ENCODE measurements around the gene UFD1. TPM values are rescaled to one million over a fixed set of nuclear protein-coding genes. Genes with fewer than 3 reads are reported as not detected.

Gene UFD1
- total and polyA plus RNA-seq, 2 of the 13 experiments (the other 11 are each of a cell fraction or from before 2014, with no cell fraction given) = 47.9 to 51.1 TPM

- TF ChIP-seq ZNF740 (CRISPR knock-in tag; IDR thresholded peaks at IDR 0.05) (no peak), NRL (CRISPR knock-in tag; IDR thresholded peaks at IDR 0.05; ENCODE audit: borderline replicate concordance) (no peak)
These were observed 58.7 kb downstream of the UFD1 start (continued) for GRCh38 chr22:19420321-19420720.

- DNase-seq (ENCODE audit: low spot score) = no peak
- TF ChIP-seq CEBPB (IDR thresholded peaks at IDR 0.05; ENCODE audit: borderline replicate concordance, low read depth, low read length) (peak; percentile 14; the same call in 1 of the 2 replicates), PHF21A (CRISPR knock-in tag; IDR thresholded peaks at IDR 0.05) (no peak), POLR2AphosphoS2 (IDR thresholded peaks at IDR 0.05; ENCODE audit: low read depth, low read length) (no peak)
These were observed 59.4 kb downstream of the UFD1 start for GRCh38 chr22:19419464-19420178.

GRCh38 chr22:19419086-19419463 lies 59.9 kb downstream of the UFD1 start:
- intact Hi-C loops (cut with micrococcal nuclease; ENCODE audit: unreplicated experiment) = no loop called here
- ATAC-seq = no peak
- in situ Hi-C loops (cut with HindIII; ENCODE audit: extremely low pct_ligation_motif_present, low pct_unique_long_range_greater_than_20kb) = no loop called here

More at GRCh38 chr22:19419464-19420178, 59.4 kb downstream of the UFD1 start:
- Histone ChIP-seq H3K4me2 (ENCODE audit: low read depth, low read length) (no peak overlapping the region), H2AFZ (ENCODE audit: low read length) (no peak overlapping the region), H3K4me3 (replicated peaks in 1 of 3; ENCODE audit: insufficient read depth in 1 of 3, low read depth in 2 of 3, low read length in 3 of 3) (no peak overlapping the region), H3K27ac (ENCODE audit: extremely low read length, insufficient read depth, low read length) (no peak overlapping the region), H3K79me2 (ENCODE audit: insufficient read depth, low read length) (peaks cover 92% of the 10 kb centered on the region), H3K27me3 (ENCODE audit: control insufficient read depth in 1 of 2, insufficient read depth in 2 of 2, low read length in 2 of 2) (no peaks in the 10 kb centered on the region; a peak in 1 of 5 replicates), H3K36me3 (replicated peaks in 1 of 2; ENCODE audit: control insufficient read depth in 1 of 2, insufficient read depth in 2 of 2, low read length in 2 of 2) (peaks cover 0 to 42% of the 10 kb centered on the region in 2 experiments; a peak in 2 of 5 replicates), H3K9me3 (ENCODE audit: low read length) (no peaks in the 10 kb centered on the region), H3K4me1 (ENCODE audit: insufficient read depth, low read length) (peaks cover 35% of the 10 kb centered on the region), H3K9ac (ENCODE audit: insufficient read depth, low read depth, low read length) (no peak overlapping the region), H4K20me1 (ENCODE audit: insufficient read depth, low read length) (peaks cover 41% of the 10 kb centered on the region)
- ATAC-seq = no peak
- no peak for FAIRE-seq
- BruUV-seq (replicated peaks) = no TSS peak
- CTCF ChIA-PET (ENCODE audit: low intra/inter-chr PET ratio, low total read pairs) = no interaction called here
- WGBS (ENCODE audit: low lambda C conversion rate) = 74% methylated on average over 5 of the region's 5 CpGs
- POLR2A ChIA-PET = no interaction called here
- intact Hi-C loops (cut with micrococcal nuclease; ENCODE audit: unreplicated experiment) = no loop called here
- in situ Hi-C loops (cut with HindIII; ENCODE audit: extremely low pct_ligation_motif_present, low pct_unique_long_range_greater_than_20kb) = no loop called here

More at GRCh38 chr22:19419086-19419463, 59.9 kb downstream of the UFD1 start:
- TF ChIP-seq ESRRA (CRISPR knock-in tag; IDR thresholded peaks at IDR 0.05; ENCODE audit: low read depth) = no peak
- 0 out of 2 replicates have a peak, but pooled peaks have one; percentile 4 for TF ChIP-seq CEBPB (IDR thresholded peaks at IDR 0.05; ENCODE audit: borderline replicate concordance, low read depth, low read length)
- no peak for FAIRE-seq
- H3K79me2 ChIP-seq (ENCODE audit: insufficient read depth, low read length) = peaks cover 91% of the 10 kb centered on the region
- H3K27me3 ChIP-seq (ENCODE audit: control insufficient read depth in 1 of 2, insufficient read depth in 2 of 2, low read length in 2 of 2) = no peaks in the 10 kb centered on the region; a peak in 1 of 5 replicates
- H4K20me1 ChIP-seq (ENCODE audit: insufficient read depth, low read length) = peaks cover 42% of the 10 kb centered on the region
- no peak for DNase-seq (ENCODE audit: low spot score)
- WGBS (ENCODE audit: low lambda C conversion rate) = 81% methylated on average over 5 of the region's 5 CpGs
- BruUV-seq (replicated peaks) = no TSS peak
- H3K27ac ChIP-seq (ENCODE audit: extremely low read length, insufficient read depth, low read length) = no peak overlapping the region
- H3K4me1 ChIP-seq (ENCODE audit: insufficient read depth, low read length) = peaks cover 29% of the 10 kb centered on the region
- H3K9me3 ChIP-seq (ENCODE audit: low read length) = no peaks in the 10 kb centered on the region
- no peak overlapping the region for H3K4me2 ChIP-seq (ENCODE audit: low read depth, low read length)
- no peak overlapping the region for H3K4me3 ChIP-seq (replicated peaks in 1 of 3; ENCODE audit: insufficient read depth in 1 of 3, low read depth in 2 of 3, low read length in 3 of 3)
- peaks cover 0 to 41% of the 10 kb centered on the region in 2 experiments; a peak in 2 of 5 replicates for H3K36me3 ChIP-seq (replicated peaks in 1 of 2; ENCODE audit: control insufficient read depth in 1 of 2, insufficient read depth in 2 of 2, low read length in 2 of 2)
- CTCF ChIA-PET (ENCODE audit: low intra/inter-chr PET ratio, low total read pairs) = no interaction called here
- POLR2A ChIA-PET = no interaction called here
- no peak overlapping the region for H2AFZ ChIP-seq (ENCODE audit: low read length)
- H3K9ac ChIP-seq (ENCODE audit: insufficient read depth, low read depth, low read length) = no peak overlapping the region

Data from HepG2 (cell line).